ENCODE measurements around the gene DOCK4.

The DOCK4 gene

GRCh38 chr7:111785076-111785475 lies 421.1 kb downstream of the DOCK4 start:
- DNase-seq, result no peak

GRCh38 chr7:111784296-111784695 lies 421.9 kb downstream of the DOCK4 start:
- no peak for DNase-seq

GRCh38 chr7:111783854-111784253 lies 422.3 kb downstream of the DOCK4 start:
- DNase-seq, result no peak

GRCh38 chr7:111780527-111780926 lies 425.7 kb downstream of the DOCK4 start:
- no peak for DNase-seq

- no peak for DNase-seq
These were observed 431.0 kb downstream of the DOCK4 start for GRCh38 chr7:111775206-111775605.

- no peak for DNase-seq
These were observed 433.5 kb downstream of the DOCK4 start for GRCh38 chr7:111772716-111773115.

- DNase-seq, result no peak
These were observed 434.6 kb downstream of the DOCK4 start for GRCh38 chr7:111771638-111772037.

GRCh38 chr7:111770116-111770515 lies 436.1 kb downstream of the DOCK4 start:
- DNase-seq, result no peak

GRCh38 chr7:111765751-111766643 lies 440.2 kb downstream of the DOCK4 start:
- no peak for DNase-seq

GRCh38 chr7:111763221-111763801 lies 442.9 kb downstream of the DOCK4 start:
- DNase-seq, result peak; percentile 47

GRCh38 chr7:111762799-111763198 lies 443.4 kb downstream of the DOCK4 start:
- DNase-seq, result no peak

- no peak for DNase-seq
These were observed 444.0 kb downstream of the DOCK4 start for GRCh38 chr7:111762211-111762610.

- DNase-seq, result no peak
These were observed 446.2 kb downstream of the DOCK4 start for GRCh38 chr7:111760043-111760442.

- peak; percentile 30 for DNase-seq
These were observed 447.9 kb downstream of the DOCK4 start for GRCh38 chr7:111758332-111758731.

GRCh38 chr7:111756687-111757178 lies 449.5 kb downstream of the DOCK4 start:
- DNase-seq, result no peak

- DNase-seq, result no peak
These were observed 450.8 kb downstream of the DOCK4 start for GRCh38 chr7:111755383-111755782.

- no peak for DNase-seq
These were observed 452.2 kb downstream of the DOCK4 start for GRCh38 chr7:111753968-111754367.

GRCh38 chr7:111752022-111752582 lies 454.1 kb downstream of the DOCK4 start:
- DNase-seq, result peak; percentile 30

GRCh38 chr7:111750878-111751277 lies 455.3 kb downstream of the DOCK4 start:
- no peak for DNase-seq

GRCh38 chr7:111750228-111750627 lies 456.0 kb downstream of the DOCK4 start:
- no peak for DNase-seq

GRCh38 chr7:111749625-111750024 lies 456.6 kb downstream of the DOCK4 start:
- DNase-seq, result no peak

- DNase-seq, result no peak
These were observed 458.5 kb downstream of the DOCK4 start for GRCh38 chr7:111747718-111748117.

- no peak for DNase-seq
These were observed 459.2 kb downstream of the DOCK4 start for GRCh38 chr7:111746950-111747349.
